Upper lobe of left lung (tissue), 6 donors: ENCODE data around the gene ZNRF4. TPM values are rescaled to one million over a fixed set of nuclear protein-coding genes. Genes with fewer than 3 reads are reported as not detected.

ENCODE experiments used
- ATAC-seq, 2 donors: fragments of 200-7000 bp; cut with Tn5 transposase; one replicate each; pipeline ENCODE4 v1.9.1; 2022; ENCODE audit warnings: mild to moderate bottlenecking in 2 of 2, moderate library complexity in 2 of 2; ENCODE audit not compliant: low FRiP score in 2 of 2
- DNase-seq, 2 donors: peaks; one replicate each; pipeline ENCODE4 v3.0.0-alpha.2; 2019 to 2020
- H3K27ac ChIP-seq, 4 donors: fragments of 200-600 bp; sonication (generic); one replicate each; pipeline ENCODE4 v1.5.1; 2016 to 2019
- H3K27me3 ChIP-seq, 4 donors: fragments of 200-600 bp; sonication (generic); one replicate each; pipeline ENCODE4 v1.5.1; 2017 to 2019
- H3K36me3 ChIP-seq, 4 donors: fragments of 200-600 bp; sonication (generic); one replicate each; pipeline ENCODE4 v1.5.1; 2016 to 2019
- H3K4me1 ChIP-seq, 4 donors: fragments of 200-600 bp; sonication (generic); one replicate each; pipeline ENCODE4 v1.5.1; 2018 to 2019
- H3K4me3 ChIP-seq, 4 donors: fragments of 200-600 bp; sonication (generic); one replicate each; pipeline ENCODE4 v1.5.1; 2017 to 2019; ENCODE audit warnings: mild to moderate bottlenecking in 2 of 4, moderate library complexity in 1 of 4
- H3K9me3 ChIP-seq, 4 donors: fragments of 200-600 bp; sonication (generic); one replicate each; pipeline ENCODE4 v1.5.1; 2018 to 2019
- EP300 ChIP-seq, 4 donors: sonication (generic); formaldehyde crosslinking; IDR thresholded peaks; one replicate each; pipeline ENCODE4 v1.5.1; 2017; ENCODE audit warnings: antibody characterized with exemption in 4 of 4, control low read depth in 2 of 4
- POLR2A ChIP-seq, 4 donors: fragments of 450-650 bp; IDR thresholded peaks; one replicate each; pipeline ENCODE4 v1.5.1; 2016 to 2017; ENCODE audit warnings: antibody characterized with exemption in 4 of 4, mild to moderate bottlenecking in 2 of 4
- POLR2AphosphoS5 ChIP-seq, 2 donors: sonication (generic); formaldehyde crosslinking; IDR thresholded peaks; one replicate each; pipeline ENCODE4 v1.5.1; 2017; ENCODE audit warnings: antibody characterized with exemption in 2 of 2
- WGBS, 2 donors: methylation state at CpG; one replicate each; pipeline ENCODE4 v1.1.5; 2017 to 2018; 5-methylcytosine and 5-hydroxymethylcytosine counted together
- total RNA-seq, 6 donors: library from RNA; depleted of rRNA in 4 of 6; stranded (reverse); fragments of >200 nt in 4 of 6; gene quantifications; one replicate each; pipeline versions ENCODE4 v1.1.0 to v1.2.1, GENCODE V29; 2016 to 2021
- TF ChIP-seq, protein P1 (sequence below), 6 experiments: fragments of 450-650 bp in 4 of 6; fragments of 200-600 bp in 2 of 6; sonication (generic) in 2 of 6; IDR thresholded peaks; one replicate each; pipeline ENCODE4 v1.5.1; 2016 to 2019; ENCODE audit warnings: antibody characterized with exemption in 6 of 6
- donor health status: DM: no; HTN: no; CAD: no; lungs with moderate emphysema.
- donor health status: DM: no; HTN: yes; CAD: no; lungs with severe emphysema.

ZNRF4 gene
- total RNA-seq, 6 donors from 2014 or later, result not detected

DNA sequence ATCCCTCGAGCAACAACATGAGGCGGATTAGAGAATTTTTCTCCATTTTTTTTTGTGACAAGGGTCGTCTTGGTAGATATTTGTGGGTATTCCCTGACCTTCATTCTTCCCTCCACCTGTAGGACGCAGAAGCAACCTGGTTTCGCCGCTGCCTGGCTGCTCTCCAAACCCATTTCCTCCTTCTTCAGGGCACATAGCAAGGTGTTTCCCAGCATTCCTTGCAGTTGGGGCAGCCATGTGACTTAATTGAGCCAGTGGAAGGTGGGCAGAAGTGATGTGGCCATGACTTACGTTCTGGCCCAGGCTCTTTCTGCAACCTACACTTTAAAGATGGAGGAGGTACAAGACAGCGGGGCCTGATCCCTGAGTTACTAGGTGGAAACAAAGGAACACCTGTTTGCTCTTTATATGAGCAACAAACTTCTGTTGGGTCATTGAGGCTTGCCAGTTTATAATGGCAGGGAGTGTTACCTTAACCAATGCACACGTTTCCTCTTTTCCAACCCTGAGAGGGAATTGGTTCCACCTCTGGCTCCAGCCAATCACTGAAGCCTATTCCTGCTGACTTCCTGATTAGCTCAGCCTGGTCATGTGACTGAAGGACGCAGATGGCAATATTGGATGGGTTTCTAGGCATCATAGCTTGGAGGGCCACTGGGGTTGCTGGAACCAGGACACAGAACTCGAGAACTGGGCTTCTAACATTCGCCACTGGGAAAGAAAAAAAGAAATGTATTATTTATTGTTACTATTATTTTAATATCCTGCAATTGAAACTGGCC lies 30.8 kb upstream of the ZNRF4 start:
- no peak for TF ChIP-seq POLR2A (IDR thresholded peaks at IDR 0.05)
- TF ChIP-seq, protein P1, sequence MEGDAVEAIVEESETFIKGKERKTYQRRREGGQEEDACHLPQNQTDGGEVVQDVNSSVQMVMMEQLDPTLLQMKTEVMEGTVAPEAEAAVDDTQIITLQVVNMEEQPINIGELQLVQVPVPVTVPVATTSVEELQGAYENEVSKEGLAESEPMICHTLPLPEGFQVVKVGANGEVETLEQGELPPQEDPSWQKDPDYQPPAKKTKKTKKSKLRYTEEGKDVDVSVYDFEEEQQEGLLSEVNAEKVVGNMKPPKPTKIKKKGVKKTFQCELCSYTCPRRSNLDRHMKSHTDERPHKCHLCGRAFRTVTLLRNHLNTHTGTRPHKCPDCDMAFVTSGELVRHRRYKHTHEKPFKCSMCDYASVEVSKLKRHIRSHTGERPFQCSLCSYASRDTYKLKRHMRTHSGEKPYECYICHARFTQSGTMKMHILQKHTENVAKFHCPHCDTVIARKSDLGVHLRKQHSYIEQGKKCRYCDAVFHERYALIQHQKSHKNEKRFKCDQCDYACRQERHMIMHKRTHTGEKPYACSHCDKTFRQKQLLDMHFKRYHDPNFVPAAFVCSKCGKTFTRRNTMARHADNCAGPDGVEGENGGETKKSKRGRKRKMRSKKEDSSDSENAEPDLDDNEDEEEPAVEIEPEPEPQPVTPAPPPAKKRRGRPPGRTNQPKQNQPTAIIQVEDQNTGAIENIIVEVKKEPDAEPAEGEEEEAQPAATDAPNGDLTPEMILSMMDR (IDR thresholded peaks at IDR 0.05), result no peak
- TF ChIP-seq POLR2AphosphoS5 (IDR thresholded peaks at IDR 0.05), result no peak
- no peak for TF ChIP-seq EP300 (IDR thresholded peaks at IDR 0.05)
- Histone ChIP-seq H3K4me1 (no peaks in the 10 kb centered on the region), H3K36me3 (no peaks in the 10 kb centered on the region), H3K27me3 (no peaks in the 10 kb centered on the region), H3K4me3 (no peak overlapping the region), H3K27ac (no peak overlapping the region), H3K9me3 (no peaks in the 10 kb centered on the region)
- no peak for ATAC-seq
- 69 to 80% methylated on average over 12 of the region's 12 CpGs for WGBS, 2 donors
- no peak for DNase-seq

DNA sequence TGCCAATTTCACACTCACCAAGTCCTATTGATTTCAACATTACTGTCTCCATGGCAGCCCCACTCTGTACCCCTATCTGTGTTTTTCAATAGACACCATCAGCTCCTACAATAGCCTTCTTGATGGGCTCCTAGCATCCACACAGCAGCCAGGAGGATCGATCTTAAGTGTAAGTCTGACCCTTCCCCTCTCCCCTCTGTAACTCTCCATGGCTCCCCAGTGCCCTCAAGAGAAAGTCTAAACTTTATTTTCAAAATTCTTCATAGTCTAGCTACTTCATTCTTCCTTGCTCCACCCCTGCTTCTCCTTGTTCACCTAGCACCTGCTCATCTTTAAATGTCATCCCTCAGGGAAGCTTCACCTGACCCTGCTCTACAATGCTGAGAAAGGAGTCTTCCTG lies 30.0 kb upstream of the ZNRF4 start:
- 58 to 68% methylated on average over 1 of the region's 1 CpG for WGBS, 2 donors
- TF ChIP-seq, protein P1 (IDR thresholded peaks at IDR 0.05), result no peak
- H3K27me3 ChIP-seq, result no peaks in the 10 kb centered on the region

DNA sequence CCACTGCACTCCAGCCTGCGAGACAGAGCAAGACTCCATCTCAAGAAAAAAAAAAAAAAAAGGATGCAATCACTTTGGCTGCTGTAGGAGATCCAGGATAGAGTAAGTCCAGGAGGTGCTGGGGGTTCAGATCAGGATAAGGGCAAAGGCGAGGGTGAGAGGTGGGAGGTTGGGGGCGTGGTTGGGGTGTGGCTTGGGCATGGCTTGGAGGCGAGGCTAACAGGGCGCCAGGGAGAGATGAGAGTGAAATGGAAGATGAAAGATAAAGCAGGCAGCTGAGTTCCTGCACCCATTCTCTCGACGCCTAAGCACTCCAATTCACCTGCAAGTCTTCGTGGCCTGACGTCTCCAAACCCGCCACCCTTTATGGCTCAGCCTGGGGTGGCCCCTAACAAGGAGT lies 25.0 kb upstream of the ZNRF4 start:
- Histone ChIP-seq H3K27ac (no peak overlapping the region), H3K36me3 (no peaks in the 10 kb centered on the region), H3K4me1 (no peaks in the 10 kb centered on the region), H3K27me3 (no peaks in the 10 kb centered on the region), H3K4me3 (no peak overlapping the region), H3K9me3 (no peaks in the 10 kb centered on the region)
- WGBS, 2 donors, result 31 to 40% methylated on average over 10 of the region's 10 CpGs
- no peak for DNase-seq
- TF ChIP-seq EP300 (IDR thresholded peaks at IDR 0.05) (no peak), POLR2AphosphoS5 (IDR thresholded peaks at IDR 0.05) (no peak), POLR2A (IDR thresholded peaks at IDR 0.05) (no peak)
- TF ChIP-seq, protein P1 (IDR thresholded peaks at IDR 0.05), result no peak
- no peak for ATAC-seq

More for the DNA sequence above, 30.0 kb upstream of the ZNRF4 start:
- no peaks in the 10 kb centered on the region for H3K4me1 ChIP-seq
- no peaks in the 10 kb centered on the region for H3K36me3 ChIP-seq
- ATAC-seq (no peak), DNase-seq (no peak)
- H3K27ac ChIP-seq, result no peak overlapping the region
- H3K4me3 ChIP-seq, result no peak overlapping the region
- no peaks in the 10 kb centered on the region for H3K9me3 ChIP-seq

DNA sequence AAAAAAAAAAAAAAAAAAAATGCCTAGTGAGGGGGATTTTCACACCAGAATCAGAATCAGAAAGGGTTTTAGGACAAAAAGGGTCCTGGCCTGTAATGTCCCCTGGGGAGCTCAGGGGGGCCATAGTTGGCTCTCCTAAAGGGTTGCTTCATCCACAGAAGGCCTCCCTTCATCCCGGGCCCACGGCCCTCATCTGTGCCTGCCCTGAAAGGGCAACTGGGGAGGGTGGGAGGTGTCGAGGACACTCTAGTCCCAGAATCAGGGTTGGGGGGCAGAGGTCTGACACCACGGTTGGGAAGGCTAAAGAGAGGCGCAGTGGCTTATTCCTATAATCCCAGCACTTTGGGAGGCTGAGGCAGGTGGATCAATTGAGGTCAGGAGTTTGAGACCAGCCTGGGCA lies 22.5 kb upstream of the ZNRF4 start:
- Histone ChIP-seq H3K36me3 (no peaks in the 10 kb centered on the region), H3K9me3 (no peaks in the 10 kb centered on the region), H3K27ac (no peak overlapping the region), H3K4me3 (no peak overlapping the region), H3K4me1 (peaks cover 0 to 5% (median 0%) of the 10 kb centered on the region in 4 donors), H3K27me3 (peaks cover 0 to 12% (median 2%) of the 10 kb centered on the region in 4 donors)
- DNase-seq, result no peak
- no peak for ATAC-seq
- TF ChIP-seq POLR2AphosphoS5 (IDR thresholded peaks at IDR 0.05) (no peak), EP300 (IDR thresholded peaks at IDR 0.05) (no peak), POLR2A (IDR thresholded peaks at IDR 0.05) (no peak)
- TF ChIP-seq, protein P1 (IDR thresholded peaks at IDR 0.05), result no peak
- 75 to 80% methylated on average over 5 of the region's 5 CpGs for WGBS, 2 donors
